GM23248 (cell line): Measurements from ENCODE around the gene SNIP1.

Experiments used
- EZH2 ChIP-seq: fragments of 200-600 bp; sonication (generic); IDR thresholded peaks from 2 replicates; pipeline ENCODE4 v1.6.1; 2018; ENCODE audit warnings: antibody characterized with exemption, mild to moderate bottlenecking; ENCODE audit not compliant: insufficient read depth, poor library complexity, severe bottlenecking
- EZH2phosphoT487 ChIP-seq: fragments of 200-600 bp; sonication (generic); IDR thresholded peaks from 2 replicates; pipeline ENCODE4 v1.6.1; 2018; ENCODE audit warnings: antibody characterized with exemption, moderate library complexity, mild to moderate bottlenecking, low read depth; ENCODE audit not compliant: insufficient read depth

DNA sequence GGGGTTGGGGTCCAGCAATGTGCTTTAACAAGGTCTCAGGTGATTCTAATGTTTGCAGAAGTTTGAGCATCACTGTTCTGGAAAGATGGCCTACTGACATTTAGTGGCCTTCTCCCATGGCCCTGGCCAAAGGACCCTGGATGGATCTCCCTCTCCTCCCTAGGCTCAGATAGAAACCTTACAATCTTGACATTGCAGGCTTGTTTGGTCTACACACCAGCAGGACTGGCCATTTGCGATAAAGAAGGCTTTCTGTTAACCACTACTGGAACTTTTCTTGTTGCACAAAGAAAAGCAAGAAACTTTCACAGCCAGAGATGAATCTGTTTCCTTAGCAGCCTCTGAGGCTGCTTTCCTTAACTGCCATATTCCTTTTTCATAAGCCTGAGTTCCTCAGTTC lies 8.9 kb upstream of the SNIP1 start:
- no peak for TF ChIP-seq EZH2
- no peak for TF ChIP-seq EZH2phosphoT487
